Activated CD4-positive, CD25-positive, alpha-beta regulatory T cell treated with anti-CD3 and anti-CD28 coated beads, Interleukin-2, amount 50 U/mL, for 16 hours (primary cell): ENCODE results near the gene FRAT1.
"Not testable (repeated sequence)": the region's sequence is repeated elsewhere in the genome, so short reads cannot be mapped to it uniquely, and the experiment has no call there.

Source experiments
- DNase-seq: peaks from one replicate; pipeline ENCODE4 v3.0.0-alpha.2; 2020; ENCODE audit warnings: low read depth, low spot score

FRAT1 gene

DNA sequence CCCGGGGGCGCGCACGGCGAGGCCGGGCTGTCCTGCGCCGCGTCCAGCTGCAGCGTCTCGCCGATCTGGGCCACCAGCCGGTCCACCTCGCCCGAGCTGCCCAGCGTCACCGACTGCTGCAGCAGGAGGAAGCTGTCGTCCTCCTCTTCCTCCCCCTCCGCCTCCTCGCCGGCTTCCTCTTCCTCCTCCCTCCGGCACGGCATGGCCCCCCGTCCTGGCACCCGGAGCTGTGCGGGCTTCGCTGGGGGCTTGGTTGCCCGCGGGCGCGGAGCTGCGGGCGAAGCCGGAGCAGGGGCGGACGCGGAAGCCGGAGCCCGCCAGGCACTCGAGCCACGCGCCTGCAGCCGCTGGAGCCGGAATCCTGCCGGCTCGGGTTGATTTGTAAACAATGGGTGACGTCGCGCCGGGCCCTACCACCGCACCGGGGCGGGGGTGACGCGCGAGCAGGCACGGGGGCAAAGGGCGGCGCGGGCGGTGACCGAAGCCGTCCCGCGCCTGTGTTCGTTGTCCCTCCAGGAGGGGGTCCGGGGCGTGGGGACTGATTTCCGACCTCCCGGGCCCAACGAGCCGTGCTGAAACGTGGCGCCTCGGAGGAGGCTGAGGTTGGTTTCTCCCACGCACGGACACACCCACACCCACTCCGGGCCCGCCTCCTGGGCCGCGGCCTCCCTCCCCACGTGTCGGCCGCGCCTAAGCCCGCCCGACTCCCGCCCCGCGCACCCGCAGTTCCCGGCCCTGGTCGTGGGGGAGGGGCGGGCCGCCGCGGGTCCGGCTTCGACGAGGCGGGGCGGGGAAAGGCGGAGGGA is 15.5 kb downstream of the FRAT1 start, which contains the start of gene FRAT2:
Gene FRAT2, minus strand, starts transcription at position 360 of the 806 bp plus-strand sequence. Its CDS starts 157 bp downstream, at position 203.
- peak; percentile 76 for DNase-seq

DNA sequence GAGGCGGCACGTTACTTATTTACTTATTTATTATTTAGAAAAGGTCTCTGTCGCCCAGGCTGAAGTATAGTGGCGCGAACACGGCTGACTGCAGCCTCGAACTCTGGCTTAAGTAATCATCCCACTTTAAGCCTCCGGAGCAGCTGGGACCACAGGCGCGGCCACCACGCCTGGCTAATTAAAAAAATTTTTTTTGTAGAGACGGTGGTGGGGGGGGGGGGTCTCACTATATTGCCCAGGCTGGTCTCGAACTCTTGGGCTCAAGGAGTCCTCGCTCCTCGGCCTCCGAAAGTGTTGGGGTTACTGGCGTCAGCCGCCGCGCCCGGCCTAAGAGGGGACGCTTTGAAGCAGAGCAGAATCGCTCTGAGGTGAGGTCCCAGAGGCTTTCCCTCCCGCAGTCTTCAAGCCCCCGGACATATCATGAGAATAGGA is 16.1 kb downstream of the FRAT1 start:
- DNase-seq, result no peak

DNA sequence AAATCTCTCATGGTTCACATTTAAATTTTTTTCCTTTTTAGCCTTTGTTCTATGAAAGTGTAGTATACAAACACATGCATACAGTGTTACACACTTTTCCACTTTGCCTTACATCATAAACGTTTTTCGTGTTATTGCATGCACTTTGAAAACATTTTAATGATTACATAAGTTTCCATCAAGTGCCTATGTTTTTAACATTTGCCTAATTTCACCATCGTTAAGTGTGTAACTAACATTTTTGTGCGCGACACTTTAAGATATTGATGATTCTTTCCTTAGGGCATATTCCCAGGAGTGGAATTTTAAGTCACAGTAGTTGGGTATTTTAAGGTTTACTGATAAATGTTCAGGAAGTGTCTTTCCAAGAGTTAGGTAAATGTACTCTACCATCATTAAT is 16.9 kb downstream of the FRAT1 start:
- DNase-seq, result no peak

DNA sequence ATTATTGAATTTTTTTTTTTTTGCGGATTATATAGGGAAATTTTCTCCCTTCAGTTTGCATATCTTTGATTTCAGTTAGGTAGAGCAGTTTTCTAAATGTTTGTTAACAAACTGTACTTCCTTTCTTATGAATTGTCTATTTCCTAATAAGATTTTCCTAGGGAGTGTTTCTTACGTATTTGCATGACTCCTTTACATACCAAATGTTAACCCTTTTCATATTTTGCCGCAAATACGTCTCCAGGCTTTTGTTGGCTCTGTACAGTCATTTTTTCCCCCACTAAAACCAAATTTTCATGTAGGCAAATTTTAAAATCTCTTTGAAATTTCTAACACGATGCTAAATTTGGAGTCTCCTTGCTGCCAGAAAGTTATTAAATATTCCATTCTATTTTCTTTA is 17.4 kb downstream of the FRAT1 start:
- DNase-seq, result no peak

GRCh38 chr10:97336942-97337831 is 18.1 kb downstream of the FRAT1 start:
- DNase-seq, result no peak

- no peak for DNase-seq
Observed at GRCh38 chr10:97338041-97338440, 19.0 kb downstream of the FRAT1 start.

DNA sequence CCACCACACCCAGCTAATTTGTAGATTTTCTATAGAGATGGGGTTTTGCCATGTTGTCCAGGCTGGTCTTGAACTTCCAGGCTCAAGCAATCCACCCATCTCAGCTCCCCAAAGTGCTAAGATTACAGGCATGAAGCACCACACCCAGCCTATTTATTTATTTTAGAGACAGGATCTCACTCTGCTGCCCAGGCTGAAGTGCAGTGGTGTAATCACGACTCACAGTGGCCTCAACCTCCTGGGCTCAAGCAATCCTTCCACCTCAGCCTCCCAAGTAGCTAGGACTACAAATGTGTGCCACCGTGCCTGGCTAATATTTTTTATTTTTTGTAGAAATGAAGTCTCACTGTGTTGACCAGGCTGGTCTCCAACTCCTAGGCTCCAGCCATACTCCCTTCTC is 22.3 kb downstream of the FRAT1 start:
- no peak for DNase-seq

GRCh38 chr10:97343664-97344063 is 24.6 kb downstream of the FRAT1 start:
- not testable (repeated sequence) for DNase-seq

GRCh38 chr10:97347317-97347716 is 28.2 kb downstream of the FRAT1 start:
- no peak for DNase-seq

DNA sequence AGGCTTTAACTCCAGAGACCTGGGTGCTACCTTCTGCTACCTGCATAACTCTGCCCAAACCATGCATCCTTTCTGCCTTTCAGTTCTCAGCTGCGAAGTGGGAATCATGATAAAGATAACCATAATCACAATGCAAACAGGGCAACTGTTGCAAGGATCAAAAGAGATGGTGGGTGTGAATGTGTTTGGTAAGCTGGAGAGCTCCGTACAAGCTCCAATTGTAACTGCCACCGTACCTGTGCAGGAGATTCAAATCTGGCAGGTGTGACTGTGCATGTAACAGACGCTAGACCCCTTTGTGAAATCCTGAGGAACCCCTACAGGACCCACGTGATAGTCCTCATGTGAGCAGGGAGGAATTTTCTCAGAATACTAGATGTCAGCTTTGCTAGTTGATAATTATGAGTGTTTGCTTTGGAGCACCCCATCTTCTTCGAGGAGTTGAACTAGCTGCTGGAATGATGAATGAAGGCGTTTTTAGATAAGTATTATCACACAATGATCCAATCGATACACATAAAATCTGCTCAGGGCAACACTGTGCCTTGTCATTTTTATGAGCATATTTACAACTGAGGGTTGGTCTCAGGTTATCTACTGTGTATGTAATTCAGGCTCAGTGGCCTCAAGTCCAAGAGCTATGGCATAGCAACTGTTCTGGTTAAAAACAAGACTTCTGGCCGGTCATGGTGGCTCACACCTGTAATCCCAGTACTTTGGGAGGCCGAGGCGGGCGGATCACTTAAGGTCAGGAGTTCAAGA is 30.9 kb downstream of the FRAT1 start:
- no peak for DNase-seq

DNA sequence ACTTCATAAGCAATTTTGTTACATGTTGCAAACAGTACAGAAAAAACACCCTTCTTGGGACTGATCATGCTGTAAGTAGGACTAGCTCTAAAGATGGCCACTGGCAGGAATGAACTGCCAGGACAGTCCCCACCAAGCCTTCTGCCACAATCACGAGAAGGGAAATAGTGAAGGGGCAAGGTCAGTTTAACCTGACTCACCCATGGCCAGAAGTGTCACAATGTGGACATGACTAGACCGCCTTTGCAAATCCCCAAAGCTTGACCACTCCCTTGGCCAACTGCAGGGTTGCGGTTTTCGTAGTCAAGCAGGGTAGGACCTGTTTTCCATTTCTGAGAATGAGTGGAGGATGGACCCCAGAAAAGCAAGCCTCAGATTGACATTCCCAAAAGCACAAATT is 34.9 kb downstream of the FRAT1 start:
- no peak for DNase-seq

GRCh38 chr10:97355571-97355975 is 36.5 kb downstream of the FRAT1 start:
- DNase-seq, result no peak

DNA sequence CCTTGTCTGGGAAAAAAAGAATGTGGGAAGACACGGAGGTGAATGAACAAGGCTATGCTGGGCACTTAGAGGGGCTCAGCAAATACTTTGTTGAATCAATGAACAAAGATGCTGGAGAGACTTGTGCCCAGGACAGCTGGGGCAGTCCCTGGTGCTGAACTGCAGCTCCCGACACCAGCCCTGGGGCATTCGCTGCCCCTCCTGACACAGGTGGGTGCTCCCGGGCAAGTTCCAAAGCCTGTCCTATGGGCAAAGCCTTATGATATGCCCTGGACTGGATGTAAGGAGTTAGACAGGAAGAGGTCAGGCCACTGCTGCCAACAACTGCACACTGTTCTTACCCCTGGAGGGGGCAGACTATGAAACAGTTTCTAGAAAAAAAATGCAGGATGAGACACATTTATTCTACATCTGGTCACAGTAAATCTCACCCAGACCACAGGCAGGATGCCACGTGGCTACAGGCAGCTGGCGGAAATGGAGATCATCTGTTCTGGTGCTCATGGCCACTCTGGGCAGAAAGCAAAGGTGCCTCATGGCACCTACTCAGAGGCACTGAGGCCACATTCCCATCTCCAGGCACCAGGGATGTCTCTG is 37.3 kb downstream of the FRAT1 start:
- no peak for DNase-seq

DNA sequence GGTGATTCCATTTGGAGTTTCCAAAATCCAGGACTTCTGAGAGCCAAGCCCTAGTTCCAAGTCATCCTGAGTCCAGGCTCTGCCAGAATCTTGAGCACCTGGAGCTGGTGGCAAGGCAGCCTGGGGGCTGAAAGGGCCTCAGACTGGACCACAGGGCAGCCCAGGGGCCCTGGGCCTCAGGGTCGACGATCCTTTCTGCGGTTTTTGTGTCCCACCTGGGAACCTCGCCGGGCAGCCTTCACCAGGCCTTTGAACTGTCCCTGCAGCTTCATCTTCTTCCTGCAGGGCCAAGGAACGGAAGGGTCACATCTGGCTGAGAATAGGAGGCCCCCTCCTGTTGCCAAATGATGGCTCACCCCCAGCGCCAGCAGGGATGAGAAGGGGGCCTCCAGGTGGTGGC is 37.8 kb downstream of the FRAT1 start:
- no peak for DNase-seq

DNA sequence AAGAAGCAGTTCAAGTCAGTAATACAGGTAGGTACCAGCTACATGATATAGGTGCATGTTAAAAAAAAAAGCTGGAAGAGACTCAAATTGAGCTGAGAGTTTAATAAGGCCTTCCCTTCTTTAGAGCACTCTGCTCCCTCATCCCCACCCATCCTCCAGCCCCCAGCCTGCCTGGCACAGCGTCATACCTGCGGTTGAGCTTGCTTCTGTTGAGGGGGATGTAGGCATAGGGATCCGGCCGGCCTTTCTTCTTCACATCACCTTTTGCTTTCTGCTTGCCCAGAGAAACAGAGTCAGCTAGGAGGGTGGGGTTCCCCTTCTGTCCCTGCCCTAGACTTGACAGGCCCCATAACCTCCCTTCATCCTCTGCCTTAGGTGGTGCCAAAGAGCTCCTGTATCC is 39.3 kb downstream of the FRAT1 start:
- no peak for DNase-seq

- DNase-seq, result no peak
Observed at GRCh38 chr10:97358781-97359180, 39.7 kb downstream of the FRAT1 start.

DNA sequence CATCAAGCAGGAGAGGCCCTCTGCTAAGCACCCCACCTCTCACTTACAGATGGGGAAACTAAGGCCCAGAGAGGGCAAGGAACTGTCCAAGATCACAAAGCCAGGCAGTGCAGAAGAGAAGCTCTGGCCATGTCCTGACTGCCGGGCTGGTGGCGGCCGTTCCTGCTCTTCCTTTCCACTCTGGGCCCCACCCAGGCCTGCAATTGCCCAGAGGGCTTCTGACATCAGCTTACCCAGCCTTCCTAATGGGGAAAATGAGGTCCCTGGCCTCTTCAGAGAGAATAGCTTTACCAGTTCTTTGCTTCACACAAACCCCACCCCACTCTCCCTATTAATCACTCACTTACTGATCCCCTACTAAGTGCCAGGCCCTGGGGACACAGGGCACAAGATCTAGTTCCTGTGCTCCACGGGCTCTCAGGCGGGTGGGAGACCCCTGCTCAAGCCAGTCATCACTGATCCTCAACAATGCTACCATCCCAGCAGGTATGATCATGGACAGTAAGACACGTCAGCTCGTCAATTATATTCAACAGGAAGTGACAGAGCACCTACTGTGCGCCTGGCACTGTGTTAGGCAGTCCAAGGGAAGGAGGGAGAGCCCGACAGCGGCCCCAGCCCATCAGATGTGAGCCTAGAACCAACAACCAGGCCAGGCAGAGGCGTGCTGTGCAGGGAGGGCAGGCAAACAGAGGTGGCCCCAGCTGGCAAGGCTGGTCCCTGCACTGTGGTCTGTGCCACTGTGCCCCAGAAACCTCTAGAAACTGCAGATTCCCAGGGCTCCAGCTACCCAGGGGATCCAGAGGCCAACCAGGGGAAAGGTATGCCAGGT is 41.9 kb downstream of the FRAT1 start:
- DNase-seq, result no peak

- no peak for DNase-seq
Observed at GRCh38 chr10:97361537-97361901, 42.4 kb downstream of the FRAT1 start.

DNA sequence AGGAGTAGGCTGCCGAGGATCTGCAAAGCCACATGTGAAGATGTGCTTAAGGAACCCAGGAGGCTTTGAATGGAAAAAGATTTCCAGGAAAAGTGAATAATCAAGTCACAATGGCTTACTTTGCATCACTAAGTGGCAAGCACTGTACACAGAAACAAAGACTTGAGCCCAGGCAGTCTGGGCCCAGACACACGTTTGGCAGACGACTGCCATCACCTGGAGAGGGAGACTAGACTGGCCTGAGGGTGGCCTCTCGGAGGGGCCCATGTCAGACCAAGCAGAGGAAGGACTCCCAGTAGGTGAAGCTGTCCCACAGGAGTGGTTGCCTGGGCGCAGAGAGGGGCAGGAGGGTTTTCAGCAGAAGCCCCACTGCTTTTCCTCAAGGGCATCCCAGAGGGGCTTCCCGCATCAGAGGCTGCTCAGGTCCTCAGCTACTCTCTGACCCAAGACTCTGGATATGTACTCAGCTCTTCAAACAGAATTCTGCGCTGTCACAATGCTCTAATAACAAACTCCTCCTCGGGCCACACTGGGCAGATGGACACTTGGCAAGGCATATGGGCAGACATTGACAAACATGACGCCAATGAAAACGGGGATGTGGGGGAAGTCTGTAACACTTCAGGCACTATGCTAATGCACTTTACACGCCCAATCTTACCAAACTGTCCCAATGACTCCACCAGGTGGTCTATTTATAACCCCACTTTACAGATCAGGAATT is 43.4 kb downstream of the FRAT1 start:
- DNase-seq, result no peak

GRCh38 chr10:97363071-97363470 is 44.0 kb downstream of the FRAT1 start:
- DNase-seq, result no peak
